Loucy (cell line): ENCODE measurements around the gene FOXP1.

Experiments used
- CTCF ChIP-seq: fragments of 200-600 bp; sonication (generic); conservative IDR thresholded peaks from 2 replicates; pipeline ENCODE4 v1.5.1; 2014; ENCODE audit warnings: mild to moderate bottlenecking, antibody characterized with exemption, low read length
- EZH2phosphoT487 ChIP-seq: fragments of 200-600 bp; IDR thresholded peaks from 2 replicates; pipeline ENCODE4 v1.6.1; 2018; ENCODE audit warnings: antibody characterized with exemption, mild to moderate bottlenecking, moderate library complexity, borderline replicate concordance

DNA sequence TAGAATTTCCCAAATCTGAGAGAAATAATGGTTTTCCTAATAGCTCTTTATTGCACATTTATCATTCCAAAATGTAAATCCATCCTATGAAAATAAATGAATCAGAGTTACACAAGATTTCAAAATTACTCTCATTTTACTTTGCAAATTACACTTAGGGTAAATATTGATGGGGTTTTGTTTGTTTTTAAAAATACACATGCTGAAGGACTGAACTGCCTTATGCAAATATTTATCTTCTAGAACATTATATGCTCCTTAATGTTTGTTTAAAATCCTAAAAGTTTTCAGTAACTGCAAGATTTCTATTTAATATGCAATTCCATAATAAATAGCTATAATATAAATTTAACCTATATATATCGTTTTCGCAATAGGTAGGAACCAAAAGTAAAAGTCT, 38.2 kb downstream of the FOXP1 start:
- TF ChIP-seq CTCF (no peak), EZH2phosphoT487 (no peak)
